ENCODE results near the gene ADAMTS7.
"Not testable (repeated sequence)": the region's sequence is repeated elsewhere in the genome, so short reads cannot be mapped to it uniquely, and the experiment has no call there.

The ADAMTS7 gene

DNA sequence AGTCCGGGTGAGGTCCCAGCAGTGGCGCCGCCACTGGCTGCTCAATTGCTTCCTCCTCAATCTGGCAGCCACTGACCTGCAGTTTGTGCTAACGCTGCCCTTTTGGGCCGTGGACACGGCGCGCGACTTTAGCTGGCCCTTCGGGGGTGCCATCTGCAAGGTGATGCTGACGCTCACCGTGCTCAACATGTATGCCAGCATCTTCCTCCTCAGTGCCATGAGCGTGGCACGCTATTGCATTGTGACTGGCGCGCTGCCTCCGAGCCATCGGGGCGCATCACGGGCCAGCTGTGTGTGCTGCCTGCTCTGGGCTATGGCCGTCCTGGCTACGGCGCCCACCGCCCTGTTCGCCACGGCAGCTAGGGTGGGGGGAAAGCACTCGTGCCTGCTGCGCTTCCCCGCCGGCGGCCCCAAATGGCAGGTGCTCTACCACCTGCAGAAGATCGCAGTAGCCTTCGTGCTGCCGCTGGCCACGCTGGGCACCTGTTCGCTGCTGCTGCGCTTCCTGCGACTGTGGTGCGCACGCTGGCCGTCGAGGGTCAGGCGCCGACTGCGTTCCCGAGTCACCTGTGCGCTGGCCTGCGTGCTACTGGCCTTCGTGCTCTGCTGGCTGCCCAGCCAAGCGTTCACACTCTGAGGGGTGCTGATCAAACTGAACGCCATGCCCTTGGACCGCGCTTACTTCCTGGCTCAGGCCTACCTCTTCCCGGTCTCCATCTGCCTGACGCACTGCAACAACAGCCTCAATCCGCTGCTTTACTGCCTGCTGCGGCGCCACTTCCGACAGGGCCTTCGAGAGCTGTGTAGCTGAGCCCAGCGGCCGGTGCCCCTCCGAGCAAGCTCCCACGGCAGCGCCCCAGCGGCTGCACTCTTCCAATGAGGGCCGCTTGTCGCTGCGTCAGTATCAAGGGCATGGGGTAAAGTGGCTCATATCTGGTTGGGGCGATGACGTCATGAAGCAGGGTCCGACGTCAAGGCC lies 20.3 kb upstream of the ADAMTS7 start:
- DNase-seq (ENCODE audit: low read depth): no peak

DNA sequence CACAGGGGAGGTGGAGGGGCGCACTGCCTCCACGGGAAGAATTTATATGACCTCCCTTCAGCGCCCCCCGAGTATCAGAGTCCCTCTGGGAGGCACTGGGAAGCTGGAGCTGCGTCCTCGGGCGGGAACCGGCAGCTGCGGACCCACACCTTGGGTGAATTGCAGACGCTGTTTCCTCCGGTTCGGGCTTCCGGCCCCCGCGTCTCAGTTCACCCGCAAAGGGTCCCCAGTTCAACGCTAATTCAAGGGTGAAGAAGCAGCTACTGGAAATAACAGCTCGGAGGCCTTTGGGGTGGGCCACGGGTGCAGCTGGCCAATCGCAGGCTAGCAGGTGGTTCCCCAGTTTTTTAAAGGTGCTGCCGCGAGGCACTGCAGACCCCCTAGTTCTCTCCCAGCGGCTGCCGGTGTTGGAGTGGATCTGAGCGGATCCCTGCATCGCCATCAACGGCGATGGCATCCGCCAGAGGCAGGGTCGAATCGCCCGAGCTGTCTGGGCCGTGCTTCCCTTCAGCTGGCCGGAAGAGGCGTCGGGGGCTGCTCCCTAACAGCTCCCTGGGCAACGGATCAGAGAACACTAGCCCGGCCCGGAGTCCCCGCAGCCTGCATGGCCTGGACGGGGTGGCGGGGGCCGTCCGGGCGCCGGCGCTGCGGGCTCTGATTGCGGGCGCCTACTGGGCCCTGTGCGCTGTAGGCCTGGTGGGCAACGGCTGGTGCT lies 19.4 kb upstream of the ADAMTS7 start:
- DNase-seq (ENCODE audit: low read depth): no peak

DNA sequence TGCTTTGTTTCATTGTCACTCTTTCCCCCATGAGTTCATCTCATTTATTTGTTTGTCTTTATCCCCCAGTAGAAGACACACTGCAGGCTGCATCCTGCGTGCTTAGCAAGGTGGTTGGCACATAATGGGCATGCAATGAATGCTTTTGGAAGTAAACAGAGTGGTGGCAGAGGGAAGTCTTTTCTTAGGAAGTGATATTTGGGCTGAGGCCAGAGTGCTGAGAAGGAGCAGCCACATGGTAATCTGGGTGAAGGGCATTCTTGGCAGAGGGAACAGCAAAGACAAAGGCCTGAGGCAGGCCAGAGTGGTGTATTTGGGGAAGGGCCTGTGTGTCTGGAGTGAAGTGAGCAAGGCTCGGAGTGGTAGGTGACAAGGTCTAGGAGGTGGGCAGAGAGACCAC lies 17.7 kb upstream of the ADAMTS7 start:
- no peak for DNase-seq (ENCODE audit: low read depth)

DNA sequence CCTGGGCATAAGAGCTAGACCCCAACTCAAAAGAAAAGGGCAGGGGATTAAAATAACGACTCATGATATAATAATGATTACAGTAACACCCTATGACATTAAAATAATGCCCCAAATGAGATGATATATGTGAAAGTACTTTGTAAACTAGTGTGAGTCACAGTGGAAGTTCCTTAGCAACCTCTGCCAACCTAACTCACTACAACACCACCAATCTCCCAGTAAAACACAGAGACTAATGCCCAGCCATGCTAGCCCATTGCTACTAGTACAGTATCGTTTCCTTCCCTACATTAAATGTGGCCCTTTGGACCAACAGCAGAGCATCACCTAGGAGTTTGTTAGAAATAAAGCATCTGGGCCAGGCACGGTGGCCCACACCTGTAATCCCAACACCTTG lies 11.2 kb upstream of the ADAMTS7 start:
- DNase-seq (ENCODE audit: low read depth): no peak

DNA sequence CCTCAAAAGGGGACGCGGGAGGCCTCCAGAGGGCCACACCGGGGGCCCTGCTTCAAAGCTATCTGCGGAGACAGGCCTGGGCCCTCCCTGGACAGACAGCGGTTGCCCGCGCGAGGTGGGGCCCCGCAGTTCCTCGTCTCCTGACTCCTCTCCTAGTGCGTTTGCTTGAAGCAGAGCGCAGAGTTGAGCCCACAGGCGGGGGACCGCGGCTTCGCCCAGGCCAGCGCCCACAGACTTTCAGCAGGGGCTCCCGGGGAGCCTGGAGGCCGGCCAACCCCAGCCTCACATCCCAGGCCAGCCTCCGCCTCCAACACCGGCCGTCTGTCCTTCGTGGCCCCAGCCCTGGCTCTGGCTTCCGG lies 540 bp upstream of the ADAMTS7 start:
- DNase-seq (ENCODE audit: low read depth): no peak

DNA sequence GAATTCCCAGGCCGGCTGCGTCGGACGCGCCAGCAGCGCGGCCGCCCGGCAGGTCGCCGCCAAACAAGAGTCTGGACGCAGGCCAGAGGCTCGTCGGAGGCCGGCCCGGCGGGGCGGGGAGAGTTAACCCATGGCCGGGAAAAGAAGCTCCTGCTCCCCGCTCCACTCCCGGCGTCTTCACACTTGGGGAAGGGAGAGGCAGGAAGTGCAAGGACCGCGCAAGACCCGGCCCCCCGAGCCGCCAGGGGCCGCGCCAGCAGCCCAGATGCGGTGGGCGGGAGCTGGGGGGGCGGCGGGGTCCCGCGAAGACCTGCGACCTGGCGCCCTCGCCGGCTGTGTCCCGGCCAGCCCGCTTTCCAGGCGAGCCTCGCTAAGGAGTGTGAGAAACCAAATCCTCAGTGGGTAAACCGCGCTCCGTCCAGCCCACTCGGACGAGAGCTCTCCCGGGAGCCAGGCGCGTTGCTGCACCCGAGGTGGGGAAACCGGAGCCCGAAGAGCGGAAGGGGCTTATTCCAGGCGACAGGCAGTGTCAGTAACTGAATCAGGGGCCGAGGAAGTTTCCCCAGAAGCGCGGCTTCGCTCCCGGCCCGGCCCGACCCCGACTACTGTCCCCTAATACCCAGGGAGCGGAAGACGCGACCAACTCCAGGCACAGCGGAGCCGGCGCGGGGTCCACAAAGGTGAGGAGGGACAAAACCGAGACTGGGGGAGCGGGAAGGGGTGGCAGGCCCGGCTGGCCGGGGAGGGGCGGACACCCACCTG lies 721 bp downstream of the ADAMTS7 start:
- DNase-seq (ENCODE audit: low read depth): no peak

DNA sequence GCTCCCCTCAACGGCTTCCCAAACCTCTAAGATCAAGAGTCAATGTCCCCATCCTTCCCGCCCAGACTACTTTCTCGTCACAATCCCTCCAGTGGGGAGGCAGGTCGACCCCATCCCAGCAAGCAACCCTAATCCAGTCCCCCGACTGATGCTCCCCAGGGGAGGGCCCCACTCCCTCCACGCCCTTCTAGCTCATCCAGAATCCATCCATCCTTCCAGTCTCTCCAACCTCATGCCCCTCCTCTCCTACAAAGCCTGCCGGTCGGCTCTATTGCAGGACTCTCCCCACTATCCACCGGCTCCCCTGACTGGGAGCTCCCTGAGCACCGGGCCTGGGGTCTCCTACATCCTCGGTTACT lies 1.3 kb downstream of the ADAMTS7 start:
- no peak for DNase-seq (ENCODE audit: low read depth)

DNA sequence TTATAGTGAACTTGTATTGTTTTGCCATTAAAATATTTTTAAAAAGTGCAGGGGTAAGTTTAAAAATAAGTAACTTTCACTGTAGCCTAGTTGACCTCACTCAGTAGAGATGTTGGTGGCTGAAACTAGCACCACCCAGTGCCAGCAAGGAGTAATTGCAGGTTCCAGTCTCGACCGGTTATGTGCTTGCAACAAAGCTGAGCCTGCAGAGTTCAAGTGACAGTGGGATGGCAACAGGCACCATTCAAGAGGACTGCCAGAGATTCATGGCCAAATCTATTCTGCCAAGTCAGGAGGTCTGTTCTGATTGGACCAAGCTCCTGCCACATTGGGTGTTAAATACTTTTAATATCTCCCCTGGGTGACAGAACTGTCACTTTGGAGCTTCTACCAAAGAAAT lies 2.7 kb downstream of the ADAMTS7 start:
- DNase-seq (ENCODE audit: low read depth): no peak

DNA sequence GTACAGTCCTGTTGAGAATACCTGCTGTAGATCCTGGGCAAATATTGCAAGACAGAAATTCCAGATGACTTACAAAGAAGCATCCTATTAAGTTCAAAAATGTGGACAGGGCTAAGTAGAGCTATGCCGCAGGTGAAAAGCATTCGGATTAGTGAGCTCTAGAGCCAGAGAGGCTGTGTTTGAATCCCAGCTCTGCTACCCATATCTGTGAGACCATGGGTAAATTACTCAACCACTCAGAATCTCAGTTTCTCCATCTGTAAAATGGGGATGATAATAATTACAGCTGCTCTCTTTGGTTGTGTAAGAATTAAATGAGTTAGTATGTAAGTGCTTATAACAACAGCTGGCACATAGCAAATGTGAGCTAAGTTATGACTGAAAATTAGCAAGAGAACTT lies 3.9 kb downstream of the ADAMTS7 start:
- no peak for DNase-seq (ENCODE audit: low read depth)

DNA sequence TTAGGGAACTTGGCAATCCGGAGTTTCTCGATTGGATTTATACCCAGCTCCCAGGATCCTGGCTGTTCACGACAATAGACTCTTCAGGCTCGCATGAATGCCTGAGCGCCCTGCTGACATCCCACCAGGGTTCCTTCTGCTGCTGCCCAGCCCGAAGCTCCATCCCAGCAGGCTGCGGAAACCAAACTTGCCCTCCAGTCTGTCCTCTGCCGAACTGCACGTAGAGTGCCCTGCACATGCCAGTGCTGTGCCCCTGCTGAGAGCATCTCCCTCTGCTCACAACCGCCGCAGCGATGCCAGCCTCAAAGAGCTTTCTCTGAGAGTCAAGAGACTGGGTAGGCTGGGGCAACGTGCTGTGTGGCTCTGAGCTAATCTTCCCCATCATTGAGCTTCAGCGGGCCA lies 6.9 kb downstream of the ADAMTS7 start:
- DNase-seq (ENCODE audit: low read depth): no peak

DNA sequence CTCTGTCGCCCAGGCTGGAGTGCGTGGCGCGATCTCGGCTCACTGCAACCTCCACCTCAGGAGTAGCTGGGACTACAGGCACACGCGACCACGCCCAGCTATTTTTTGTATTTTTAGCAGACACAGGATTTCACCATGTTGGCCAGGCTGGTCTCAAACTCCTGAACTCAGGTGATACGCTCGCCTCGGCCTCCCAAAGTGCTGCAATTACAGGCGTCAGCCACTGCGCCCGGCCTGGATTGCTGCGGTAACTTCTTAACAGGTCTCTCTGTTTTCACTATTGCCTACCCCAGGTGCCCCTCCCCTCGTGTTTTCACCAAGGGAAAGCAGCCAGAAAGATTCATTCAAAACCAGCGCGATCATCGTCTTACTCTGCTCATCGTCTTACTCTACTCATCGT lies 10.5 kb downstream of the ADAMTS7 start:
- DNase-seq (ENCODE audit: low read depth): no peak

DNA sequence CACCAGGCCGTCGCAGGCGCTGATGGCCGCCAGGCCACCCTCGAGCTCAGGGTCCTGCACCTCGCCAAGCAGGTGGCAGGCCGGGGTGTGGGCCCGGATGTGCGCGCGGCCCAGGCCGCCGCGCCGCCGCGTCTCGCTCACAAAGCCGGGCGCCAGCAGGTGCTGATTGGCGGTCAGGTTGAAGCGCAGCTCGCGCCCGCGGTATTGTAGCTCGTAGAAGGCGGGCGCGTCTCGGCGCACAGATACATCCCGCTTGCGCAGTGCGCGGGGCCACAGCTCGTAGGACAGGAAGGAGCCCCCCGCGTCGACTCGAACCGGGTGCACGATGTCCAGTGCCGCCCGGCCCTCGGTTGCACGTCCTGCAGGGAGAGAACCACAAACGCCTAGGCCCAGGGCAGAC lies 11.1 kb downstream of the ADAMTS7 start:
- no peak for DNase-seq (ENCODE audit: low read depth)

DNA sequence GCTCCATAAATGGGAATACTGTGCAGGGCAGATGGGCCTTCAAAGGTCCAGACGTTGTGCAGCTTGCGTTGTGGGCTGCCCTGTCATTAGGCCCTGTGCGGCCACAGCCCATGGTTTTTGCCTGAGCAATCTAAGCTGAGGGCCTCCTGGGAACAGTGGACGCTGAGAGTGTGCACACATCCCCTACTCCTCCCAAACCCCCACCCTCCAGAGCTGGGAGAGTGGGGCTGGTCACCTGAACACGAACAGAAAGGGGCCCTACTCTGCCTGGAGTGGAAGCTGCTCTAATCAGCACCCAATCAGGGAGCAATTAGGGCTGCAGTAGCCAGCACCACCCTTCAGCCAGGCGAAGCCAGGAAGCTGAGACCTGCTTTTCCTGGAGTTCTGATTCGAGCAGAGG lies 12.2 kb downstream of the ADAMTS7 start:
- DNase-seq (ENCODE audit: low read depth): not testable (repeated sequence)

DNA sequence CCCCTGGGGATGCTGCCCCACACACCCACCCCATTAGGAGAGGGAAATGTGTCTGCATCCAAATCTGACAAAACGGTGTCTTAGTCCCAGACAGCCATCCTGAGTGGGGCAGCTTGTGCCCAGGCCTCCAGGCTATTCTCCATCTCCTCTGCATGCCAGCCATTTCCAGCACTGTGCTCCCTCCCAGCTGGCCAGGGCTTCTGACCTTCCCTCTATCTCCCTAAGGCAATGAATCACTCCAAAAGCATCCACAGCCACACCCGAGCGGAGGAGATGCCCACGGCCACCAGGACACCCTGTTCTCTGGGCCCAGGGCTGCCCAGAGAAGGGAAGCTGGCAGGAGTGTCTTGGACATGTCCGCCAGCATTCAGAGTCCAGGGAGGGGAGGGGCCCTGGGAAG lies 12.9 kb downstream of the ADAMTS7 start:
- not testable (repeated sequence) for DNase-seq (ENCODE audit: low read depth)

DNA sequence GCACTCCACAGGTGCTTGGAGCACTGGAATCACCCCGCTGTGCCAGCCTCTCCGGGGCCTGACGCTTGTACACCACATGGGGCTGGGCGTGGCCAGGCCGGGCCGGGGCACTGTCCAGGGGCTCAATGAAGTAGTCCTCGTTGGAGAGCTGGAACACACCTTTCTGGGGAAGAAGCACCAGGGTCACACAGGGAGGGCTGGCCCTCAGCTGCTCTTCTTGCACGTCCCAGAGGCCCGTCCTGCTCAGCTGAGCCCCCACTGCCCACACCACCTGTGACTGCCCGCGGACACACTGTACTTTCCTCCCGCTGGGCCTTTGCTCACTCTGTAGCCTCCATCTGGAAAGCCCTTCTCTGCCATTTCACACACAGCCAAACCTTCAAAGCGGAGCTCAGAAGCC lies 13.3 kb downstream of the ADAMTS7 start:
- no peak for DNase-seq (ENCODE audit: low read depth)

DNA sequence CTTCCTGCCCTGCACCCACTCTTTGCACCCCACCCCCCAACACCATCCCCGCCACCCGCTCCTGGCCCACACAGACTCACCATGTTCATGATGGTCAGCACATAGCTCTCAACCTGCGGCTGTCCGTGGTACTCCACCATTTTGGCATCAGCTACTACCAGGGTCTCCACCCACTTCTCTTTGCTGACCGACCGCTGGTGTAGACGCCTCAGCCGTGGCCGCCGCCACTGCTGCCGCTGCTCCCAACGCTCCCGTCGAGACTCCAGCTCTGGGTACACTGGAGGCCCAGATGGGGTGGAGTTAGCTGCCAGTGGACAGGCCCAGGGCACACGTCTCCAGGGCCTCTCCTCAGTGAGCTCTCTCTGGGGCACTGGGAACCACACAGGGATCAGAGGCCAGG lies 14.8 kb downstream of the ADAMTS7 start:
- no peak for DNase-seq (ENCODE audit: low read depth)

DNA sequence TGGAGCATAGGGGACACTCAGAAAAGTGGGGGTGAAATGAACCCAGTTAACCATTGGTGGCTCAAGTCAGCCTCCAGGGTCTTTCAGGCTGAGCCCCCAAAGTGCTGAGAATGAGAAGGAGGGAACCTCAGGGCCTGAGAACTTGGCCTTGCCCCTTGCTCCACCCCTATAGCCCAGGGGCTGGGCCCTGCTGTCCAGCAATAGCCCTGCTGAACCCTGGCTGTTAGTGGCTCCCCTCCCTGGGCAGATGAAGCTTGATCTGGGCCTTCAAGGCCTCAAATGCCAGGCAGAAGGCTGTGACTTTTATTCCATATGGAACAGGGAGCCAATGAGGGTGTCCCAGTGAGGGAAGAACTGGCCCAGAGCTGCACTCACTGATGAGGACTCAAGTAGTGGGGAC lies 16.2 kb downstream of the ADAMTS7 start:
- no peak for DNase-seq (ENCODE audit: low read depth)

DNA sequence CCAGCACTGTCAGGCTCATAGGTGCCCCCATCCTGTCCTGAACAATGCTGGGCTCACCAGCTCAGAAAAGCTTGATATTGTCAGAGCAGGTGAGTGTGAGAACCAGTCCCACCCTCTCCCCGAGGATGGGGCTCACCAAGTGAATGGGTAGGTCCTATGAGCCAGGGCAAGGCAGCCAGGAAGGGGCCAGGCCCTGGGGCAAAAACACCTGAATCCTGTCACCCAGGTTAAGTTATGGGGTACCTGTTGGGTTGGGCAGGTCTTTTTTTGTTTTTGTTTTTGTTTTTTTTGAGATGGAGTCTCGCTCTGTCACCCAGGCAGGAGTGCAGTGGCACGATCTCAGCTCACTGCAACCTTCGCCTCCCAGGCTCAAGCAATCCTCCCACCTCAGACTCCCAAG lies 16.8 kb downstream of the ADAMTS7 start:
- not testable (repeated sequence) for DNase-seq (ENCODE audit: low read depth)

DNA sequence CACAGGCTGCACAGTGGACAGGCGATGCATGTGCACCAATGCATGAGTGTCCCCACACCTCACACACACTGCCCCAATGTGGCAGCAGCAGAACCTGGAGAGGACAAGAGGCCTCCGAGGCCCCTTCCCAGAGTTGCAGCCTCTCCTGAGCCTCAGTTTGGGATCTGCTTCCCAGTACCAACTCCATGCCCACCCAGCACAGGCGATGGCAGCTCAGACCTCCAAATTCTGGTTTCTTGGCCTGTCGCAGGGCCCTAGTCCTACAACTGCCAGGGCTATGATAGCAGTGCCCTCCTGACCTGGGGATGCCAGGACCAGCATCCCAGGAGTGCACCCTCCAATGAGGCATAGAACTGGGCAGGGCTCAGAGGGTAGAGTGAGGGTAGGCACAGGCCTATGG lies 19.9 kb downstream of the ADAMTS7 start:
- no peak for DNase-seq (ENCODE audit: low read depth)

DNA sequence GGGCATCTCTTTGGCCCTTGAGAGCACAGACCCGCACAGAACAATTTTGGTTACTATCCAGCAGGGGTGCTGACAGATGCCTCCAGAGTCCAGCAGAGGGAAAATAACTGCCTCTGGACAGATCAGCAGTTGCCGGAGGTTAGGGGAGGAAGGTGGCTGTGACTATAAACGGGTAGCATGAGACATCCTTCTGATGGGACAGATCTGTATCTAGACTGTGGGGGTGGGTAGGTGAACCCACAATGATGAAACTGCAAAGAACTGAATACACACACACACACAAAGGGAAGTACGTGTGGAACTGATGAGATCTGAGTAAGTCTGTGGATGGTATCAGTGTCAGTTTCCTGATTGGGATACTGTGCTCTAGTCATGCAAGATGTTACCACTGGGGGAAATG lies 21.2 kb downstream of the ADAMTS7 start:
- DNase-seq (ENCODE audit: low read depth): no peak

DNA sequence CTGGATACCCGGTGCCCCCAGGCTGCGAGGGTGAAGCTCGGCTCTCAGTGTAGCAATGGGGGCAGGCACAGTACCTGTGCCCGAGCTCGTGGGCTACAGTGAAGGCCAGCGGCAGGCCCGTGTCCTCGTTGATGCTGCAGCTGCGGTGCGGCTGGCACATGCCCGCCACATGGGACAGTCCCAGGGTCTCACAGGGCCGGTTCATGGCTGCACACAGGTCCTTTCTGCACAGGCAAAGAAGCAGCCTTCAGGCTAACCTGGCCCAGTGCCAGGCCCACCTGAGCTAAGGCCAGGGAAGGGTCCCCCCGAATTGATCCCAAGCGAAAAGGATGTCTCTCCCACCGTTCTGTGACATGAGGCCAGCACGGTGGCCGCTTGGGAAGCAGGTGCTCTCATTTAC lies 21.6 kb downstream of the ADAMTS7 start:
- no peak for DNase-seq (ENCODE audit: low read depth)

DNA sequence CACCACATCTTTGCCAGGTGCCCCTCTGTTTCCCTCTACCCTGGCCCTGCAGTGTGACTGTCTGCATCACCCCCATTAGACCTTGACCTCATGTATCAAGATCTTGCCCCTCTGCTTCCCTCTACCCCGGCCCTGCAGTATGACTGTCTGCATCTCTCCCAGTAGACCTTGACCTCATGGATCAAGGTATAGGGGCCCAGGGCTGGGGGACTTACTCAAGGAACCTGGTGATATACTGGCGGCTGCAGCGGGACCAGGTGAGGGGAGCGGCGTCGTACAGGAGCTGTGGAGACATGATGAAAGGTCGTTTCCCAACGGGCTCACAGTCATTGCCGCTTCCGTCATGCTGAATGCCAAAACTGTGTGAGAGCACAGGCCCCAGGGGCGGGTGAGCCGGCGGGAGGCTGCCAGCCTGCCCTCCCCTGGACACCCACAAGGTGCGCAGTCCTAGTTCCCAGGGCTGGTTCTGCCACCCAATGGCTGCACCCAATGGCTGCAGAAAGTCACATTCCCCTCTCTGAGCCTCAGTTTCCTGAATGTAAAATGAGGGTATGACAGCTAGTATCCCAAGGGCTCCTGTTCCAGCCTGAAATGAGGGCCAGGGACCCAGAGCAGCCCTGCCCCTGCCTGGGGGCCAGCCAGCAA lies 23.1 kb downstream of the ADAMTS7 start:
- no peak for DNase-seq (ENCODE audit: low read depth)
